ENCODE measurements around the gene NRSN1.

Gene NRSN1, protein sequence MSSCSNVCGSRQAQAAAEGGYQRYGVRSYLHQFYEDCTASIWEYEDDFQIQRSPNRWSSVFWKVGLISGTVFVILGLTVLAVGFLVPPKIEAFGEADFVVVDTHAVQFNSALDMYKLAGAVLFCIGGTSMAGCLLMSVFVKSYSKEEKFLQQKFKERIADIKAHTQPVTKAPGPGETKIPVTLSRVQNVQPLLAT

DNA sequence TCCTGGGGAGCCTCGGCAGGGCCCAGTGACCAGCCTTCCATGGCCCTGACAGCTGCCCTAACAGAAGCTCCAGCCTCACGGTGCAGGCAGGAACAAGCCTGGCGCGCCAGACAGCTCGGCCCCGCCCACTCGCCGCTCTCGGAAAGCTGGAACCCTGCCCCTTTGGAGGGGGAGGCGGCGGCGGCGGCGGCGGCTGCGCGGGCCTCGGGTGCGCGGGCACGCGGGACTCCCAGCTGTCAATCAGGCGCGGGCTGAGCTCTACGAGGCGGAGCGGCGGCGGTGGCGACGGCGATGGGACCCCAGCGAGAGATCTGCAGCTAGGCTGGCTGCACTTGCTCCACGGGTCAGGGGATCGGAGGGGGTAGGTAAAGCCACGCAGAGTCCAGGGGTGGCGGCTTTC lies at the start of gene NRSN1:
Gene NRSN1, plus strand, starts transcription at position 236 of the 400 bp plus-strand sequence. CDS start 8,113 bp downstream, outside the sequence.
- peak; percentile 52 for DNase-seq (ENCODE audit: low spot score)

- peak; percentile 62 for DNase-seq (ENCODE audit: low spot score)
These were observed 47.8 kb upstream of the NRSN1 start for GRCh38 chr6:24078200-24078599.

- DNase-seq (ENCODE audit: low spot score): no peak
These were observed 46.9 kb upstream of the NRSN1 start for GRCh38 chr6:24079076-24079475.

- no peak for DNase-seq (ENCODE audit: low spot score)
These were observed 45.3 kb upstream of the NRSN1 start for GRCh38 chr6:24080711-24081110.

GRCh38 chr6:24089736-24090135 lies 36.3 kb upstream of the NRSN1 start:
- DNase-seq (ENCODE audit: low spot score): no peak

DNA sequence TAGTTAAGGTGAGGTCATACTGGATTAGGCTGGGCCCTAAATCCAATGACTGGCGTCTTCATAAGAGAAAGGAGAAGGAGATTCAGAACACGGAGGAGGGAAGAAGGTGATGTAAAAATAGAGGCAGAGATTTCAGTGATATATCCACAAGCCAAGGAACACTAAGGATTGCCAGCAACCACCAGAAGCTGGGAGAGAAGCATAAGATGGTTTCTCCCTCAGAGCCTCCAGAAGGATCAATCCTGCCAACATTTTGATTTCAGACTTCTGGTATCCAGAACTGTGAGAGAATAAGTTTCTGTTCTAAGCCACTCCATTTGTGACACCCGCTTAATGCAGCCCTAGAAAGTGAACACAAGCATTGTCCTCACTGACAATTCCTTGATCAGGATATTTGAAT lies 33.6 kb upstream of the NRSN1 start:
- no peak for DNase-seq (ENCODE audit: low spot score)

DNA sequence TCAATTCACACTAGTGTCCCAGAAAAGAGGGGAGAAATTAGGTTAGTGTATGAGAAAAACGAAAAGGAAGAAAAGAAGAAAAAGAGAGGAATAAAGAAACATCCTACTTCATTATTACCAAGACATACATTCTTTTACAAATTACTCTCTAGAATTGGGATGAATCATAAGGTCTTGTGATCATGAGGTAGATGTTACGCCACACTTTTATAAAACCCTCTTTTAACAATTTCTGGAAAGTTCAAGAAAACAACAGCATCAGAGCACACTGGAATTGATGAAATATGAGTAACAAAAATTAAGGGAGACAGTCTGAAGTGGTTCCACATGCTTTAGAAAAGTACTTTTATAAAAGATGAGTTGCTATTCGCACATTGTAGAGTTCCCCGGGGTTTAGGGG lies 32.6 kb upstream of the NRSN1 start:
- DNase-seq (ENCODE audit: low spot score): no peak

- no peak for DNase-seq (ENCODE audit: low spot score)
These were observed 26.8 kb upstream of the NRSN1 start for GRCh38 chr6:24099181-24099580.

DNA sequence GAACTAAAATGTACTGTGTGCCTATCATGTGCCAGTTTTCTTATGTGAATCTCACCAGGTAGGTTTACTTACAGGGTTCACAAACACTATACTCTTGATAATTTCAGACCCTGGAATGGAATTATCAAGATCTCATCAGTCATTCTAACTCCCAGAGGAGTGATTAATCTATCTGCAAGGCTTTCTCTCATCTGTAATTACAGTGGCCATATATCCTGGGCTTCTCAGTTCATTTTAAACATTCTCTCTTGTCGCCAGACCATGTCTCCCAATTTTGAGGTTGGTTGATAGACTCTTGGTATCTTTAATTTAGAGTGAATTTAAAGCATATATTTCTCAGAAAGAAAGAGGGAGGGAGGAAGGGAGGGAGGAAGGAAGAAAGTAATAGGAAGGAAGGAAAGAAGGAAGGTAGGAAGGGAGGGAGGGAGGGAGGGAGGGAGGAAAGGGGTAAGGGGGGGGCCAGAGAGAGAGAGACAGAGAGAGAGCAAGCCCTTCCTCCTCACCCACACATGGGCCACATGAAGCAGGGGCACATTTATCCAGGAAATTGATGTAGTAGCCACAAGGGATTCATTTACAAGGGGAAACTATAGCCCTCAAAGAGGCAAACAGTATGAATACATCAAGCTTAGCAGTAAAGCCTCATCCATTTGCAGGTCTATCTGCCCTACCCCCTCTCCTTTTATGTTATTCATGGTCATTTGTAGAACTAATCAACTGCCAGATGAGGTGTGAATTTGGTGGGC lies 25.8 kb upstream of the NRSN1 start:
- no peak for DNase-seq (ENCODE audit: low spot score)

GRCh38 chr6:24100770-24101155 lies 25.3 kb upstream of the NRSN1 start:
- DNase-seq (ENCODE audit: low spot score): no peak

GRCh38 chr6:24105191-24105590 lies 20.8 kb upstream of the NRSN1 start:
- DNase-seq (ENCODE audit: low spot score): peak; percentile 50

GRCh38 chr6:24106291-24106690 lies 19.7 kb upstream of the NRSN1 start:
- DNase-seq (ENCODE audit: low spot score): no peak

GRCh38 chr6:24107294-24107693 lies 18.7 kb upstream of the NRSN1 start:
- DNase-seq (ENCODE audit: low spot score): no peak

- no peak for DNase-seq (ENCODE audit: low spot score)
These were observed 18.0 kb upstream of the NRSN1 start for GRCh38 chr6:24108056-24108455.

- no peak for DNase-seq (ENCODE audit: low spot score)
These were observed 15.6 kb upstream of the NRSN1 start for GRCh38 chr6:24110417-24110816.

- no peak for DNase-seq (ENCODE audit: low spot score)
These were observed 12.1 kb upstream of the NRSN1 start for GRCh38 chr6:24113891-24114290.

DNA sequence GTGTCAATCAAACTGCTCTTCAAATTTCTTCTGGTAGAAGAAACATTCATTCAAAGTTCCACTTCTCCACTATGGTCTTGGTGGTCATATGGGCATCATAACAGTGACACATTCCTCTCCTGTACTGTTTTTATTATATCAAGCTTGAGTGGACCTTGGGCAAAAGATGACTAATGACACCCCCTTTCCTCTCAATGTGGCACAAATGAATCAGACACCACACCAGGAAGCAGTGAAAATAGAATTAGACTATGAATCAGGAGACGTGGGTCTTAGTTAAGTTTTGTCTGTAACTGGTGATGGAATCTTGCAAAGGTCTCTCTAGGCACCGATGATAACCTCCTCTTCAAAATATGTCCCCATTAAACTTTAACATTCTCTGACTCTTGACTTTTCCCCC lies 9.0 kb upstream of the NRSN1 start:
- DNase-seq (ENCODE audit: low spot score): no peak

- no peak for DNase-seq (ENCODE audit: low spot score)
These were observed 3.9 kb upstream of the NRSN1 start for GRCh38 chr6:24122139-24122538.

- no peak for DNase-seq (ENCODE audit: low spot score)
These were observed 674 bp downstream of the NRSN1 start for GRCh38 chr6:24126586-24127192.

DNA sequence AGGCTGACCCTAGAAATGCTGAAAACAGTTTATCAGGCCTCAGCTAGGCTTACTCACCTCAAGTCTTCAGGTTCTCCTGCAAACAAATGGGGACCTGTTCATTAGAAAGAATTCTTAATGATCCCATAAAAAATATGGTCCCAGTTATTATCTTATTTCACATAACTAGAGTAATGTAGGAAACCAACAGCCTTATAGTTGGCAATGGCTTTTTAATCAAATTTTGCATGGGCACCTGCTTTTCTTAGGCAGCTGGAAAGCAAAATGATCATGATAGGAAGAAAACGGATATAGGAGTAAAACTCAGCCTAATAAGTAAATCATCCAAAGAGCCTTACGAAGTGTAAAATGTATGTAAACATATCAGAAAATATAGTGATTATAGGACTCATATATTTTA lies 1.3 kb downstream of the NRSN1 start:
- no peak for DNase-seq (ENCODE audit: low spot score)

GRCh38 chr6:24131751-24132150 lies 5.7 kb downstream of the NRSN1 start:
- DNase-seq (ENCODE audit: low spot score): peak; percentile 65

GRCh38 chr6:24139080-24139479 lies 13.1 kb downstream of the NRSN1 start:
- DNase-seq (ENCODE audit: low spot score): no peak

GRCh38 chr6:24139639-24140038 lies 13.6 kb downstream of the NRSN1 start:
- no peak for DNase-seq (ENCODE audit: low spot score)

Data from putamen (tissue), 1 donor.